HG02571 (cell line): ENCODE results near the gene ECI2.
"Not testable (repeated sequence)": the region's sequence is repeated elsewhere in the genome, so short reads cannot be mapped to it uniquely, and the experiment has no call there.

Experiments used
- ATAC-seq: cut with Tn5 transposase; IDR thresholded peaks from one replicate; pipeline ENCODE4 v1.9.1; 2021; ENCODE audit warnings: mild to moderate bottlenecking, moderate library complexity; ENCODE audit not compliant: unreplicated experiment

ECI2 gene

DNA sequence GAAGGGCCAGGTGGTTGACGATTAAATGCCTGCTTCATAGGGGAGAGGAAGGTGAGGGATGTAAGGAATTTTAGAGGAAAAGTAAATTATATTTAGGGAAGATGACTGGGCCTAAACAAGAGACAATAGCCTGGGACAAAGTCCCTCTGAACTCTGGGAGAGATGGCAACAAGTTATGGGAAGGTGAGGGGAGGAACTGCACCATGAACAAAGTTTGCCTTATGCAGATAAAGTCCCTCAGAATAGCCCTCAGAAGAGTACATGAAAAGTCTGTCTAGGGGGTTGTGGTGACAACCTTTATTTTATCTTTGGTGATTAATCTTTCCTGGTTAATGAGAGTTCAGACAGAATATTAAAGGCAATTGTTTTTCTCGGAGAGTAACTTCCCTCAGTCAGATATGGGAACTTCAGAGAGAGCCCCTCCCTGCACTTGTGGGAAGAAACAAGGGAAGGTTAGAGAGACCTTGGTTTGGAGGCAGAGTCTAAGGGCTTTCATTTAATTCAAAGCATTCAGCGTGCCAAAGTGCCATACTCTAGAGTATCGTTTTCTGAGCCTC lies 29.3 kb downstream of the ECI2 start:
- ATAC-seq: no peak

DNA sequence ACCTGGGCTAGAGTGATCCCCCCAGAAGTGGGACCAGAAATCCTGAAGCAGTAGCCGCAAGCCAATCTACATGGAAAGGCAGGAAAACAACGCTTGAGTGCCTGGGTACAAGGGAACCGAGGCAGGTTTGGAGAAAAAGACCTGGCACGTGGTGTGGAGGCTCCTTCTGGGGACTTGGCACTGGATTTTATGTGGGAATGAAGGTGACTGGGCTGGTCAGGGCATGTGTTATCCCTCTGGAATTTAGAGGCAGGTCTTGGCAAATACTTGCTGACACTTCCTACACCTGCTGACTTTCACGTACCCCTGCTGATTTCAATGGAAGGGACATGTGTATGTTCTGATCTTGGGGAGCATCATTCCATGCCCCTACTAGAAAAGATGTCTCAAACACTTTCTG lies 31.4 kb downstream of the ECI2 start:
- ATAC-seq: no peak

DNA sequence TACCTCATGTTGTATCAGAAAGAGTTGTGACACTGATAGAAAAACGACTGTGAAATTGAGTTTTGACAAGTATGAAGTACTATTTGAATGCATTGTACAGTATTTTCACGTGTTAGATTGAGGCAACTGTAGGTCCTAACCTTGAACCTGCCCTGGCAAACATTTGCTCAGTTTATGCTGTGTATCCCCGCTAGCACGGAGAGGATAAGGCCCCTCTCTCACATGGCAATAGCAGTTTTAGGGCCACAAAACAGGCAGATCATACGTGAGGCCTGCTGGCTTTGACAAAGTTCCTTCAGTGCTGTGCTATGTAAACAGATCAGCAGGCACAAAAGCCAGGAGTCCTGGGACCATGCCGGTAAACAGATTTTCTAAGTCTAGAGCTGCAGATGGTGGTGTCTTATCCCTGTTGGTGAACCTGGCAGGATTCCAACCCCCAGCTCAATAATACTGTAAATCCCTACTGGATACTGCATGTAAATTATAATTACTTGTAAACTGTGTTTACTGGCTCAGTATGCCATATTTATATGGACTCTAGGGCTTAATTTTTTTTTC lies 32.6 kb downstream of the ECI2 start:
- ATAC-seq: no peak

DNA sequence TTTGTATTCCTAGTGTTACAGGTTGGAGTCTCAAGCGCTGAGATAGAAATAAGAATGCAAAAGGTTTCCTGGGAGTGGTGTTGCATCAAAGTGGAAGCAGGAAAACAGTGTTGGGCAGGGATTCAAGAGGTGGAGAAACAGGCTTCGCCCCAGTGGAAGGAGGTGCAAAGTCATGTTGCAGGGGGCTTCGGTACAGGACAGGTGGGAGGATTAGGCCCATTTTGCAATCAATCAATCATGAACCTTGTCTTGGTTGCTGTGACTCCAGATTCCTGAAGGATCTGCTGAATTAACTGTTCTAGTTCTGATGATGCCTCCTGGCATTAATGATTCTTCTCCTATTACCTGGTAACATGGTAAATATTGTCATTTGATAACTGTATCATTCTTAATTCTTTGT lies 34.1 kb downstream of the ECI2 start:
- ATAC-seq: no peak

DNA sequence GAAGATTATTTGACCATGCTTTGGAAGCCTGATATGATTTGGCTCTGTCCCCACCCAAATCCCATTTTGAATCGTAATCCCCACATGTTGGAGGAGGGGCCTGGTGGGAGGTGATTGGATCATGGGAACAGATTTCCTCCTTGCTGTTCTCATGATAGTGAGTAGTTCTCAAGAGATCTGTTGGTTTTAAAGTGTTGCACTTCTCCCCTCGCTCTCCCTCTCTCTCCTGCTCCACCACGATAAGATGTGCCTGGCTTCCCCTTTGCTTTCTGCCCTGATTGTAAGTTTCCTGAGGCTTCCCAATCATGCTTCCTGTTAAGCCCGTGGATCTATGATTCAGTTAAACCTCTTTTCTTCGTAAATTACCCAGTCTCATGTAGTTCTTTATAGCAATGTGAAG lies 34.7 kb downstream of the ECI2 start:
- ATAC-seq: no peak

DNA sequence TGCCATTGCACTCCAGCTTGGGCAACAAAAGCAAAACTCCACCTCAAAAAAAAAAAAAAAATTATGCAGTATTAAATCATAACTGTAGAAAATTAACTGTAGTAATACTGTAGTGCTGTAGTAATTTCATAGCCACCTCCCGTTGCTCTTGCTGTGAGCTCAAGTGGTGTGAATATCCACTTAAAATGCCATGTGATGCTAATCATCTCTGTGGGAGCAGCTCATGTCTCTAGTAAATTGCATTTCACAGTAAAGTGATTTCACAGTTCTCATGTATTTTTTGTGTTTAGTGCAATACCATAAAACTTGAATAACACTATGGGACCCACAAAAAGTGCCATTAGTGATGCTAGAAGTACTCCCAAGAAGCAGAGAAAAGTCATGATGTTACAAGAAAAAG lies 42.1 kb downstream of the ECI2 start:
- ATAC-seq: no peak

DNA sequence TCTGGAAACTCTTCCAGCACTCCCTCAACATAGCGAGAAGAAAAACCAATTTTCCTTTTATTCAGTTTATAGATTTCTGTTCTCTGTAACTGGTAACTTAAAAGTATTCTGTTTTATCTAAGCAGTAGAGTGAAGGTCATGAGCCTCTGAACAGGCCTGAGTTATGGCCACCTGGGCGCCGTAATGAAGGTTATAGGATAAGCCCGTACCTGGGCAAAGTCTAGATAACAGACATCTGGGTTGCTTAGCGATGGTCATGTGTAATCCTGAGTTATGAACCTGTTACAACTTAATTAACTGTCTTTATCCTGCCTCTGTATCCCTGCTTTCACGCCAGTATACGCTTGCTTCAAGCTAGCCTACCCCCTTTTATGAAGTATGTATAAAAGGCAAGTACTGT lies 43.4 kb downstream of the ECI2 start:
- no peak for ATAC-seq

DNA sequence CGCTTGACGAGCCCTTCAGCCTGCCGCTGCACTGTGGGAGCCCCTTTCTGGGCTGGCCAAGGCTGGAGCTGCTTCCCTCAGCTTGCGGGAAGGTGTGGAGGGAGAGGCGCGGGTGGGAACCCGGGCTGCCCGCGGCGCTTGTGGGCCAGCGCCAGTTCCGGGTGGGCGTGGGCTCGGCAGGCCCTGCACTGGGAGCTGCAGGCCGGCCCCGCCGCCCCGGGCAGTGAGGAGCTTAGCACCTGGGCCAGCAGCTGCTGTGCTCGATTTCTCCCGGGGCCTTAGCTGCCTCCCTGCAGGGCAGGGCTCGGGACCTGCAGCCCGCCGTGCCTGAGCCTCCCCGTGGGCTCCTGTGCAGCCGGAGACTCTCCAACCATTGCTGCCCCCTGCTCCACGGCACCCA lies 45.3 kb downstream of the ECI2 start:
- not testable (repeated sequence) for ATAC-seq

DNA sequence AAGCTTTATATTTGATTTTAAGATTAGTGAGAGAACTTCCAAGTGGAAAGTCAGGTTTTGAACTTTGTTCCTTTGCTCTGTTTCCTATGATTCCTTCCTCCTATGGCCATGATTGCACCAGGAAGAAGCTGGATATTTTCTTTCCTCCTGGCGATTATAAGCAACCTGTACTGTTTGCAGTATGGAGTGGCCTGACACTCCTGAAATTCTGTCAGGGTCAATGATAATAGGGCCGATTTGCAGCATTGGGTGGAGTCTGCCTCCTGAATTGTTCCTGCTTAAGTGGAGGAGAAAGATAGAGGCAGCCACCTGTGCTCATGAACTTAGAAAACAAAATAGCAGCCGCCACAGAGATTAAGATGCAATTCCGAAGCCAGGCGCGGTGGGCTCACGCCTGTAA lies 46.7 kb downstream of the ECI2 start:
- ATAC-seq: no peak

DNA sequence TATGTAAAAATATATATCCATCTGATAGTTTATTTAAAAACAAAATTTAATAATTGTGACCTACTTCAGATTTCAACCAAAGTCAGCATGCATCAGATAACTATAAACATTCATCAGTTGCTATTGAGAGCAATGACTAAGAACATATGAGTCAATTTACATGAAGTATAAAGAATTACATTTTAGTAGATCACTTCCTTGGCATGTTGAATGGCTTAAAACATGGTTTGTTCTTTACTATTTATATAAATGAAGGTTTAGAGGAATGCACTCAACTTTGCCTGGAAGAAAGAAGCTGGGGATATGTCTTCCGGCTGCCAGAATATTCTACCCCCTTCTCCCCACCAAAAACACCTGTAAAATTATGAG lies 50.1 kb downstream of the ECI2 start:
- ATAC-seq: no peak

DNA sequence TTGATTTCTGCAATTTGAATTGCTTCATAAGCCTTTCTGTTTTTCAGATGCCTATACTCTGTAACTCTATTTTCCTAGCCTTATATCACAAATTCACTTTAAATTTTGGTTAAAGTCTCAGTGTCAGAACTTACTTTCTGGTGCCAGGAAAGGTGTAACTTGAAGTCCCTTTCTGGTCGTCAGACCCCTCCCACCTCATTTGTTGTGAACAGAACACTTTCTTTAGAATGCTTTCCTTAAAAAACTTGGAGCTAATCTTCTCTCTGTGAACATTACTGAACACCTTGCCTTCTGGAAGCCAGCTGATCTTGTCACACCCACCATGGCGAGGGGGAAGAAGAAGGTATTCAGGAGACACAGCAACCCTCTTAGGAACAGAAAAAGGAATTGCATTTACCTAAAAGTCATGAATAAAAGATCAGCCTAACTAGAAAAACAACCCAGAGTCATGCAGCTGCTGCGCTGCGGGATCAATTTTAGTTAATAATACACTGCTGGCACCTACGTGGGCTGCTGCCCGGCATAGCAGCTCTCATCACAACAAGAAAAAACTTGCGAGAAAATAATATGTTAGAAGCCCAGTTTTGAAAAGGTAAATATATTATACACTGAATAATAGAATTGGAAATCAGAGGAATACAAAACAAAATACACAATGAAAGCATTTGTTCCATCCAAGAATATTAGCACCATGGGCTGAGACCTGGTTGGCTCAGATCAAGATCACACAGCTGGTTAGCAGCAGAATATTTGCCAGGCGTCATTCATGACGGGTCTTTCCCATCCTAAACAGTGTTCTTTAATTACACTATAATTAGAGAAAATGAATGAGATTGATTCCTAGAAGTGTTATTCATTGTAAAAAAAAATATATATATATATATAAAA lies 50.7 kb downstream of the ECI2 start:
- no peak for ATAC-seq

DNA sequence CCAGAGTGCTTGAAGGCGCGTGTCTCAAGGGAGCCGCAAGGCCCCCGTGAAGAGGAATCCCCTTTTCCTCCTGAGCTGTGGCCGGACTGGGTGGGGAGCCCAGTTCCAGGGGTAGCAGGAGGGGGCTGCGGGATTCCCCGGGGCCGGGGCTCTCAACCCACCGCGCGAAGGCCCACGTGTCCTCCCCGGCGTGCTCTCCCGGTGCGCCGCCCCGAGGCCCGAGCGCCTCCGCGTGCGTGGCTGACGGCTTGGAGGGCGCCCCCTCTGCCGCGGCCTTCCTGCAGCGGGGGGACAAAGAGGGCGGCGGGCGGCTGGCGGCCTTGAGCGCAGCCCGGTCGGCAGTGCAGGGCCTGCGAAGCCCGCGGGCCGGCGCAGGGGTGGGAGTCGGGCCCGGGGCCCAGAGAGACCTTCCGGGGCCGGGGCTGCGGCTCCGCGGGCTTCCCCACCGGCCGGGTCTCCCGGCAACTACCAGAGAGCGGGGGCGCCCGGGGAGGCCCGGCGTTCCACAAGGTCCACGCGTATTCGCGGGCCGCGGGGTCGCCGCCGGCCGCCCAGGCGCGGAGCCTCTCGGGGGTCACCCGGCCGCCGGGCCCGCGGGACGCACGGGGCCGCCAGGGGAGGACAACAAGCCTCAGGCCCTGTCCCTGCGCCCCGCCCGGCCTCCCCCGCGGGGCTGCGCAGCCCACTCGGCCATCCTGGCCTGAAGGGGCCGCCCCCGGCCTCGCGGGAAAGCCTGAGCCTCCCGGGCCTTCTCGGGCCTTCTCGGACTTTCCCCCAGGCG lies 56.5 kb downstream of the ECI2 start, which contains the start of gene FAM217A:
TSS of gene FAM217A (minus strand) at position 447 of the 781 bp plus-strand sequence. CDS start 1,723 bp downstream, outside the sequence.
- no peak for ATAC-seq

DNA sequence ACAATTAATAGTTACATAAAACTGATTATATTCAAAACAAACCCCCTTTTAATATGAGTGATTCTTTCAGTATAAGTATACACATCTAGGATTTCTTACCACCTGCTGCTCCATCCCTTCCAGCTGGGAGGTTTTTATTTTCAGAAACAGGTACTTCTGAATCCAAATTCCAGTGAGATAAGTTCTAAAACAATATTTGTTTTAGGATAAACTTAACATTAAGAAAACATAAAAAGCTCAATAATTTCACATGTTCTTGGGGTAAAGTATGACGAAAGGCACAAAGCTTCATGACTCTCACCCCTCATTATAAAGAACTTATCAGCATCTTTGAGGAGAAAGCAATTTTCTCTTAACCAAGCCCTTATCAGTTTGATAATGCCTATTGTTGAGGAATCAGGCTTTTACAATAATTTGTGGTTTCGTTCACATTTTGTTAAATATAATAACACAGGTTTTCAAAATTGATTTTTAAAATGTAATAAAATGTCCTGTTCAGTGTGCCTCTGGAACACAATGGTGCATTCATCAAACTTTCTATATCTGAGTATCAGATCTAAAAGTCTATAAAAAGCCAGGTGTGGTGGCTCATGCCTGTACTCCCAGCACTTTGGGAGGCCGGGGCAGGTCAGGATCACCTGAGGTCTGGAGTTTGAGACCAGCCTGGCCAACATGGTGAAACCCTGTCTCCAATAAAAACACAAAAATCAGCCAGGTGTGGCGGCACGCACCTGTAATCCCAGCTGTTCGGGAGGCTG lies 60.7 kb downstream of the ECI2 start:
- ATAC-seq: no peak

DNA sequence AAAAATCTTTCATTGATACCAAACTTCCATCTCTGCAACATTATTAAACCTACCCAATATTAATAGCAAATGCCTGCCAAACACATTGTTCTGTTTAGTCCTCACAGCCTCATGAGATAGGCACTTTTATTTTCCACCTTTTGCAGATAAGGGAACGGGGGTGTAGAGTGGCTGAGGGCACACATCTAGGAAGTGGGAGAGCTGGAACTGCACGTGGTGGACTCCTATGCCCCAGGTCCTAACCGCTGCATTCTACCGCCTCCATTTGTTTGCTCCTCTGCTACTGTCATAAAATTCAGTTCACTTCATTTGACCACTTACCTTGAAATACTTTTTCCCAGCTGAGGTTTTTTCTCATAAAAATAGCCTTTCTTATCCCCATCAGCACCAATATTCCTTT lies 64.0 kb downstream of the ECI2 start:
- ATAC-seq: no peak

DNA sequence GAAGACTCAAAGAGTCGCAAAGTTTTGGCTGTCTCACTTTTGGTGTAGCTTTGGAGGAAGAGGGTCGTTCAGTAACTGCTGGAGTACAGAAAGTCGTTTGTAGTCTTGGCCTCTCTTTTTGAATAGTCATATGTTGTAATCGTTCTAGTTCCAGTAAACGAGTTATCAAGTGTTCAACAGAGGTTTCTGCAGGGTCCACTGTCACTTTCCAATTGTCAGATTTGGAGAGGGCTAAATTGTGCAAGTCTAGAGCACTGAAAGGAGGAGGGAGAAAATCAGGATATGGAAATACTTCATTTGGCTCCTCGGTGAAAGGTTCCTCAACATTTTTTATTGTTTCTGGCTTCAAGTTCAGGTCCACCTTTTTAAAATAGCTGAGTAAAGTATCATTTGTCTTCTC lies 66.2 kb downstream of the ECI2 start:
- no peak for ATAC-seq

DNA sequence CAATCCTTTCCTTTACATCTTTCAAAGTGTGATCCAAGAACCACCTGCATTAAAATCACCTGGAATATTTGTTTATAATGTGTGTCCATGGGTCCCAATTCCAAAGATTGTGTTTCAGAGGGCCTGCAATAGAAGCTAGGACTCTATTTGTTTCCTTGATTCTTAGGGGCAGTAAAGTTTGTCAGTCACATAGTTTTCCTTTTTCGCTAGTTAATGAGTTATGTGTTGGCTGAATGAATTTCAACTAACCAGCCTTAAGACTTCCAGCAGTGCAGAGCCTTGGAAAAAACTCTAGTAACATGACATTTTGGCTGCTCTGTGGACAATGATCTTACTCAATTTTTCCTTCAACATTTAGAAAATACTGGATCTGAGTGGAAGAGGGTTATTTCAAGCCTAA lies 67.7 kb downstream of the ECI2 start:
- no peak for ATAC-seq

DNA sequence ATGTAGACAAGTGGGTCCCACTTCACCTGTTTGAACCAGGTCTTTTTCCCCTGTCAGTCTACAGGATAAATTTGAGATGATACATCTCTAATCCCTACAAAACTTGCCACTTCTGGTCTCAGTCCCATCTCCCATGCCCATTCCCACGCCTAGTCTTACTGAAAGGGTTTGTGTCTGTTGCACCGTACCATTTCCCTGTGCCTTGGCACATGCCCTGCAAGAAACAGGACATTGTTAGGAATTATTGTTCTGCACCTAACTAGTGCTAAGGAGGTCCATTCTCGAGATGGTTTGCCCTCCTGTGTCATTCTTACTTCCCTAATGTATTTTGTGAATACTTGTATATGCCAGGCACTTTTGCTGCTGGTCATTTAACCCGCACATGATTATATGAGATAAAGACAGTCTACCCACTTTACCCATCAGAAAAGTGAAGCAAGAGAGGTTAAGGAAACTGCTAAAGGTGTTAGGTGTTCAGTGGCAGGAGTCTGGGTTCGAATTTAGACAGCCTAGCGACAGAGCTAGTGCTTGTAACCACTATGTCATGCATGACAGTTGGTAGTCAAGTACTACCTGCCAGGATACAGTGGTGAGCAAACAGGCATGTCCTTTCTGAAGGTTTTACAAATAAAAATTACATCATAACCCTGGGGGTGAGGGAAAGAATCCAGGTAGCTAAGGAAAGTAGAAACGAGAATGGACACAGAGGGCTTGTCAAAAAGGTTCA lies 69.2 kb downstream of the ECI2 start:
- no peak for ATAC-seq
